Spleen (tissue), 7 donors: ENCODE results near the gene ZBTB7B.

Experiments
- POLR2A ChIP-seq, 3 donors: fragments of 450-650 bp; IDR thresholded peaks; one replicate each; pipeline ENCODE4 v1.5.1; 2017; ENCODE audit warnings: antibody characterized with exemption in 3 of 3, mild to moderate bottlenecking in 1 of 3
- TF ChIP-seq, protein P1 (sequence below), 11 experiments: fragments of 200-600 bp in 7 of 11; fragments of 450-650 bp in 4 of 11; sonication (generic) in 4 of 11; IDR thresholded peaks in 8 of 11; conservative IDR thresholded peaks in 3 of 11; 1 replicate in 7 of 11; 2 replicates in 4 of 11; pipeline versions ENCODE4 v1.4.0 to v1.8.0; 2016 to 2021; ENCODE audit warnings: antibody characterized with exemption in 11 of 11, inconsistent platforms in 4 of 11, mild to moderate bottlenecking in 1 of 11
- donor health status: DM: no; HTN: no; CAD: no; lungs with moderate emphysema.
- donor health status: DM: no; HTN: no; CAD: no.
- donor health status: DM: no; HTN: no; CAD: no.

DNA sequence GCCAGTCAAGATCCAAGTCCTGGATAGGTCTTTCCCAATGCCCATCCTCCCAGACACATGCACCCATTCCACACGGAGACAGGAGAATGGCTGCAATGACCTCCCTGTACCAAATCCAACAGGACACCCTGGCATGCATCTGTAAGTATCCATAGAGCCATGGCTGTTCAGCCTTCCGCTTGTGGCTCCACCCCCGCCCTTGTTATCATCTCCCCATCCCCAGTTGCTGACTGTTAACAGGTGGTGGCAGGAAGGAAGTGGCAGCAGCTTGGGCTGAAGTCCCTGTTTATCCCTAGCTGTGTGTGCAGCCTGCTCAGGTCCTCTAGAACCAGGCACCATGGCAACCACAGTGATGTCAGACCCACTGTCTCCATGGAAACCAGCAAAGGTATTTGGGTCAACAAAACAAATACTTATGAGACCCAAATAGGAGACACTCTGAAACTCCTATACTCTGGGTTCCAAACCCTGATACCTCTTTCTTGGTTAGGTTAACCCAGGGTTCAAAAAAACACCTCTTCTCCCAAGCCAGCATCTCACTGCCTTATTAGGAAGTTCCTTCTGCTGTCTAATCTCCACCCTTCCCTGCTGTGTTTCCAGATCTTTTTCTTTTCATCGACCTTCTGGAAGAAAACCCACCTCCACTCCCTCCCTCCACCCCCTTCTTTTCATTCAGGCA, 47.4 kb upstream of the ZBTB7B start:
- TF ChIP-seq, protein P1, sequence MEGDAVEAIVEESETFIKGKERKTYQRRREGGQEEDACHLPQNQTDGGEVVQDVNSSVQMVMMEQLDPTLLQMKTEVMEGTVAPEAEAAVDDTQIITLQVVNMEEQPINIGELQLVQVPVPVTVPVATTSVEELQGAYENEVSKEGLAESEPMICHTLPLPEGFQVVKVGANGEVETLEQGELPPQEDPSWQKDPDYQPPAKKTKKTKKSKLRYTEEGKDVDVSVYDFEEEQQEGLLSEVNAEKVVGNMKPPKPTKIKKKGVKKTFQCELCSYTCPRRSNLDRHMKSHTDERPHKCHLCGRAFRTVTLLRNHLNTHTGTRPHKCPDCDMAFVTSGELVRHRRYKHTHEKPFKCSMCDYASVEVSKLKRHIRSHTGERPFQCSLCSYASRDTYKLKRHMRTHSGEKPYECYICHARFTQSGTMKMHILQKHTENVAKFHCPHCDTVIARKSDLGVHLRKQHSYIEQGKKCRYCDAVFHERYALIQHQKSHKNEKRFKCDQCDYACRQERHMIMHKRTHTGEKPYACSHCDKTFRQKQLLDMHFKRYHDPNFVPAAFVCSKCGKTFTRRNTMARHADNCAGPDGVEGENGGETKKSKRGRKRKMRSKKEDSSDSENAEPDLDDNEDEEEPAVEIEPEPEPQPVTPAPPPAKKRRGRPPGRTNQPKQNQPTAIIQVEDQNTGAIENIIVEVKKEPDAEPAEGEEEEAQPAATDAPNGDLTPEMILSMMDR (IDR thresholded peaks at IDR 0.05 in 8 of 11, conservative IDR thresholded peaks at IDR 0.05 in 3 of 11): no peak
- no peak for TF ChIP-seq POLR2A (IDR thresholded peaks at IDR 0.05)
